HEK293 (cell line): Measurements from ENCODE around the gene UBE2D1.

Experiments
- GLI2 ChIP-seq: fragments of 450-650 bp; formaldehyde crosslinking; IDR thresholded peaks from 2 replicates; pipeline ENCODE4; 2017; ENCODE audit warnings: missing biosample characterization, missing genetic modification characterization, low read depth, borderline replicate concordance
- HOXC10 ChIP-seq: sonication (generic); formaldehyde crosslinking; IDR thresholded peaks from 2 replicates; pipeline ENCODE4 v1.8.1; 2023; ENCODE audit warnings: mild to moderate bottlenecking, missing genetic modification reagents
- KLF16 ChIP-seq: fragments of 450-650 bp; formaldehyde crosslinking; IDR thresholded peaks from 2 replicates; pipeline ENCODE4 v1.5.1; 2017; ENCODE audit warnings: missing biosample characterization, missing genetic modification characterization
- KLF8 ChIP-seq: fragments of 450-650 bp; formaldehyde crosslinking; IDR thresholded peaks from 2 replicates; pipeline ENCODE4 v1.5.1; 2016; ENCODE audit warnings: missing biosample characterization, missing genetic modification characterization
- SP3 ChIP-seq: fragments of 450-650 bp; formaldehyde crosslinking; IDR thresholded peaks from 2 replicates; pipeline ENCODE4 v1.5.1; 2016; ENCODE audit warnings: missing biosample characterization, missing genetic modification characterization
- SP7 ChIP-seq: fragments of 450-650 bp; formaldehyde crosslinking; IDR thresholded peaks from 2 replicates; pipeline ENCODE4 v1.5.1; 2016; ENCODE audit warnings: missing biosample characterization, missing genetic modification characterization
- TCF7L2 ChIP-seq: IDR thresholded peaks from 2 replicates; pipeline ENCODE4 v1.6.1; 2011; ENCODE audit warnings: low read depth, mild to moderate bottlenecking, inconsistent platforms, low read length, moderate library complexity, borderline replicate concordance
- YY2 ChIP-seq: fragments of 450-650 bp; formaldehyde crosslinking; IDR thresholded peaks from 2 replicates; pipeline ENCODE4 v1.5.1; 2016; ENCODE audit warnings: missing biosample characterization, missing genetic modification characterization
- ZBTB20 ChIP-seq: fragments of 450-650 bp; formaldehyde crosslinking; IDR thresholded peaks from 2 replicates; pipeline ENCODE4 v1.5.1; 2016; ENCODE audit warnings: missing biosample characterization, missing genetic modification characterization
- ZBTB48 ChIP-seq: fragments of 450-650 bp; formaldehyde crosslinking; IDR thresholded peaks from 2 replicates; pipeline ENCODE4 v1.5.1; 2016; ENCODE audit warnings: missing biosample characterization, missing genetic modification characterization
- ZBTB8A ChIP-seq: fragments of 450-650 bp; formaldehyde crosslinking; IDR thresholded peaks from 2 replicates; pipeline ENCODE4 v1.5.1; 2016; ENCODE audit warnings: missing biosample characterization, missing genetic modification characterization
- ZEB2 ChIP-seq: fragments of 450-650 bp; formaldehyde crosslinking; IDR thresholded peaks from 2 replicates; pipeline ENCODE4 v1.5.1; 2016; ENCODE audit warnings: missing biosample characterization, missing genetic modification characterization
- ZFHX2 ChIP-seq: fragments of 450-650 bp; formaldehyde crosslinking; conservative IDR thresholded peaks from 2 replicates; pipeline ENCODE4 v1.5.1; 2016; ENCODE audit warnings: missing biosample characterization, missing genetic modification characterization
- ZFP69B ChIP-seq: fragments of 450-650 bp; formaldehyde crosslinking; IDR thresholded peaks from 2 replicates; pipeline ENCODE4 v1.5.1; 2016; ENCODE audit warnings: missing biosample characterization, missing genetic modification characterization
- ZNF121 ChIP-seq: fragments of 450-650 bp; formaldehyde crosslinking; IDR thresholded peaks from 2 replicates; pipeline ENCODE4 v1.5.1; 2016; ENCODE audit warnings: missing biosample characterization, missing genetic modification characterization
- ZNF335 ChIP-seq: fragments of 450-650 bp; formaldehyde crosslinking; conservative IDR thresholded peaks from 2 replicates; pipeline ENCODE4 v1.5.1; 2016; ENCODE audit warnings: missing biosample characterization, missing genetic modification characterization
- ZNF341 ChIP-seq: fragments of 450-650 bp; formaldehyde crosslinking; IDR thresholded peaks from 2 replicates; pipeline ENCODE4; 2016; ENCODE audit warnings: low read depth, missing biosample characterization, missing genetic modification characterization
- ZNF394 ChIP-seq: fragments of 450-650 bp; formaldehyde crosslinking; IDR thresholded peaks from 2 replicates; pipeline ENCODE4 v1.5.1; 2016; ENCODE audit warnings: missing biosample characterization, missing genetic modification characterization, mild to moderate bottlenecking, moderate library complexity, borderline replicate concordance
- ZNF501 ChIP-seq: fragments of 450-650 bp; formaldehyde crosslinking; IDR thresholded peaks from 2 replicates; pipeline ENCODE4 v1.5.1; 2016; ENCODE audit warnings: missing biosample characterization, missing genetic modification characterization
- ZNF529 ChIP-seq: fragments of 450-650 bp; formaldehyde crosslinking; IDR thresholded peaks from 2 replicates; pipeline ENCODE4 v1.5.1; 2017; ENCODE audit warnings: missing genetic modification characterization, missing biosample characterization; ENCODE audit not compliant: insufficient replicate concordance
- ZNF600 ChIP-seq: fragments of 450-650 bp; formaldehyde crosslinking; IDR thresholded peaks from 2 replicates; pipeline ENCODE4 v1.5.1; 2016; ENCODE audit warnings: missing biosample characterization, missing genetic modification characterization
- ZXDB ChIP-seq: fragments of 450-650 bp; formaldehyde crosslinking; IDR thresholded peaks from 2 replicates; pipeline ENCODE4 v1.5.1; 2016; ENCODE audit warnings: missing biosample characterization, missing genetic modification characterization
- TF ChIP-seq, protein P1 (sequence below): fragments of 450-650 bp; formaldehyde crosslinking; IDR thresholded peaks from 2 replicates; pipeline ENCODE4 v1.5.1; 2016; ENCODE audit warnings: missing biosample characterization, missing genetic modification characterization
- TF ChIP-seq, protein P2 (sequence below): fragments of 450-650 bp; formaldehyde crosslinking; IDR thresholded peaks from 2 replicates; pipeline ENCODE4 v1.5.1; 2017; ENCODE audit warnings: missing biosample characterization, missing genetic modification characterization
- TF ChIP-seq, protein P3 (sequence below): fragments of 450-650 bp; formaldehyde crosslinking; IDR thresholded peaks from 2 replicates; pipeline ENCODE4 v1.5.1; 2016; ENCODE audit warnings: missing biosample characterization, missing genetic modification characterization
- TF ChIP-seq, protein P4 (sequence below): fragments of 450-650 bp; formaldehyde crosslinking; IDR thresholded peaks from 2 replicates; pipeline ENCODE4 v1.5.1; 2016; ENCODE audit warnings: missing biosample characterization, missing genetic modification characterization
- TF ChIP-seq, protein P5 (sequence below): fragments of 450-650 bp; formaldehyde crosslinking; optimal IDR thresholded peaks from 2 replicates; pipeline ENCODE3; 2016; ENCODE audit warnings: missing biosample characterization, mild to moderate bottlenecking, missing genetic modification characterization

UBE2D1 gene

DNA sequence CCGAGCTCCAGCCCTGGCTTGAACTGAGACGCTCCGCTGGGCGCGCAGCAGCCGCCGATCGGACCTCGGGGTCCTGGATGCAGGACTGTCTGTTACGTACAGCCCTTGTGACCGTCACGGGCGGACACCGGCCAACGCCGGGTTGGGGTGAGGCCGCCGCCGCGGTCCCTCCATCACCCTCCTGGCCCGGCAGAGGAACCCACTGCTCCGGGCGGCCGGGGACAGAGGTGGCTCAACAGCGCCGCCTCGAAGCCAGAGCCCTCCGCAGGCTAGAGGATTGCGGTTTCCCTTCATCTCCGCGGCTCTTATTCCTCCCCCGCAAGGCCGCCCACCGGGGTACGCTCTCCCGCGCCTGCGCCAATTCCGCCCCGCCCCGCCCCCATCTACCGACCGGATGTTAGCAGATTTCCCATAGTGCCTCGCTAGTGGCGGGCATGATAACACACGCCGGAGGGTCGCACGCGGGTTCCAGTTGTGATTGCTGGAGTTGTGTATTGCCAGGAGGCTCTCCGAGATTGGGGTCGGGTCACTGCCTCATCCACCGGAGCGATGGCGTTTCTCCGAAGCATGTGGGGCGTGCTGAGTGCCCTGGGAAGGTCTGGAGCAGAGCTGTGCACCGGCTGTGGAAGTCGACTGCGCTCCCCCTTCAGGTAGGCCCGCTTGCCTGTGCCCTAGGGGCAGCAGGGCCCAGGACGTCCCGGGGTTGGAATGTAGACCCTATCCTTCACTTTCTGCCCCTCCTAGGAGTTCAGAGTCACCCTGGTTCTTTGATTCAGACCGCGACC lies 50.4 kb downstream of the UBE2D1 start, which contains the start of gene TFAM (continued):
- TF ChIP-seq, protein P1, sequence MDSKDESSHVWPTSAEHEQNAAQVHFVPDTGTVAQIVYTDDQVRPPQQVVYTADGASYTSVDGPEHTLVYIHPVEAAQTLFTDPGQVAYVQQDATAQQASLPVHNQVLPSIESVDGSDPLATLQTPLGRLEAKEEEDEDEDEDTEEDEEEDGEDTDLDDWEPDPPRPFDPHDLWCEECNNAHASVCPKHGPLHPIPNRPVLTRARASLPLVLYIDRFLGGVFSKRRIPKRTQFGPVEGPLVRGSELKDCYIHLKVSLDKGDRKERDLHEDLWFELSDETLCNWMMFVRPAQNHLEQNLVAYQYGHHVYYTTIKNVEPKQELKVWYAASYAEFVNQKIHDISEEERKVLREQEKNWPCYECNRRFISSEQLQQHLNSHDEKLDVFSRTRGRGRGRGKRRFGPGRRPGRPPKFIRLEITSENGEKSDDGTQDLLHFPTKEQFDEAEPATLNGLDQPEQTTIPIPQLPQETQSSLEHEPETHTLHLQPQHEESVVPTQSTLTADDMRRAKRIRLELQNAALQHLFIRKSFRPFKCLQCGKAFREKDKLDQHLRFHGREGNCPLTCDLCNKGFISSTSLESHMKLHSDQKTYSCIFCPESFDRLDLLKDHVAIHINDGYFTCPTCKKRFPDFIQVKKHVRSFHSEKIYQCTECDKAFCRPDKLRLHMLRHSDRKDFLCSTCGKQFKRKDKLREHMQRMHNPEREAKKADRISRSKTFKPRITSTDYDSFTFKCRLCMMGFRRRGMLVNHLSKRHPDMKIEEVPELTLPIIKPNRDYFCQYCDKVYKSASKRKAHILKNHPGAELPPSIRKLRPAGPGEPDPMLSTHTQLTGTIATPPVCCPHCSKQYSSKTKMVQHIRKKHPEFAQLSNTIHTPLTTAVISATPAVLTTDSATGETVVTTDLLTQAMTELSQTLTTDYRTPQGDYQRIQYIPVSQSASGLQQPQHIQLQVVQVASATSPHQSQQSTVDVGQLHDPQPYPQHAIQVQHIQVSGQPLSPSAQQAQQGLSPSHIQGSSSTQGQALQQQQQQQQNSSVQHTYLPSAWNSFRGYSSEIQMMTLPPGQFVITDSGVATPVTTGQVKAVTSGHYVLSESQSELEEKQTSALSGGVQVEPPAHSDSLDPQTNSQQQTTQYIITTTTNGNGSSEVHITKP (tag by site-specific recombination), result peak; percentile 86
- TF ChIP-seq ZNF121, result 0 out of 2 replicates have a peak, but pooled peaks have one; percentile 28
- TF ChIP-seq SP7 (tag by site-specific recombination), result peak; percentile 80
- TF ChIP-seq, protein P2, sequence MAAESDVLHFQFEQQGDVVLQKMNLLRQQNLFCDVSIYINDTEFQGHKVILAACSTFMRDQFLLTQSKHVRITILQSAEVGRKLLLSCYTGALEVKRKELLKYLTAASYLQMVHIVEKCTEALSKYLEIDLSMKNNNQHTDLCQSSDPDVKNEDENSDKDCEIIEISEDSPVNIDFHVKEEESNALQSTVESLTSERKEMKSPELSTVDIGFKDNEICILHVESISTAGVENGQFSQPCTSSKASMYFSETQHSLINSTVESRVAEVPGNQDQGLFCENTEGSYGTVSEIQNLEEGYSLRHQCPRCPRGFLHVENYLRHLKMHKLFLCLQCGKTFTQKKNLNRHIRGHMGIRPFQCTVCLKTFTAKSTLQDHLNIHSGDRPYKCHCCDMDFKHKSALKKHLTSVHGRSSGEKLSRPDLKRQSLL (tag by site-specific recombination), result peak; percentile 79
- peak; percentile 68 for TF ChIP-seq ZBTB8A (tag by site-specific recombination)
- TF ChIP-seq ZNF341 (tag by site-specific recombination), result peak; percentile 90
- 0 out of 2 replicates have a peak, but pooled peaks have one; percentile 27 for TF ChIP-seq HOXC10 (CRISPR knock-in tag)
- TF ChIP-seq, protein P3, sequence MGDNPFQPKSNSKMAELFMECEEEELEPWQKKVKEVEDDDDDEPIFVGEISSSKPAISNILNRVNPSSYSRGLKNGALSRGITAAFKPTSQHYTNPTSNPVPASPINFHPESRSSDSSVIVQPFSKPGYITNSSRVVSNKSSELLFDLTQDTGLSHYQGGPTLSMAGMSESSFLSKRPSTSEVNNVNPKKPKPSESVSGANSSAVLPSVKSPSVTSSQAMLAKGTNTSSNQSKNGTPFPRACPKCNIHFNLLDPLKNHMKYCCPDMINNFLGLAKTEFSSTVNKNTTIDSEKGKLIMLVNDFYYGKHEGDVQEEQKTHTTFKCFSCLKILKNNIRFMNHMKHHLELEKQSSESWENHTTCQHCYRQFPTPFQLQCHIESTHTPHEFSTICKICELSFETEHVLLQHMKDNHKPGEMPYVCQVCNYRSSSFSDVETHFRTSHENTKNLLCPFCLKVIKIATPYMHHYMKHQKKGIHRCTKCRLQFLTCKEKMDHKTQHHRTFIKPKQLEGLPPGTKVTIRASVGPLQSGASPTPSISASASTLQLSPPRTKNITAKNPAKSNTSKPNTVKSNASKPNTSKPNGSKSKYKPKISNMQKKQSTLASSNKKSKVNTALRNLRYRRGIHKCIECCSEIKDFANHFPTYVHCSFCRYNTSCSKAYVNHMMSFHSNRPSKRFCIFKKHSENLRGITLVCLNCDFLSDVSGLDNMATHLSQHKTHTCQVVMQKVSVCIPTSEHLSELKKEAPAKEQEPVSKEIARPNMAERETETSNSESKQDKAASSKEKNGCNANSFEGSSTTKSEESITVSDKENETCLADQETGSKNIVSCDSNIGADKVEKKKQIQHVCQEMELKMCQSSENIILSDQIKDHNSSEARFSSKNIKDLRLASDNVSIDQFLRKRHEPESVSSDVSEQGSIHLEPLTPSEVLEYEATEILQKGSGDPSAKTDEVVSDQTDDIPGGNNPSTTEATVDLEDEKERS (tag by site-specific recombination), result no peak
- TF ChIP-seq GLI2, result no peak
- no peak for TF ChIP-seq ZNF529 (tag by site-specific recombination)
- TF ChIP-seq YY2, result no peak
- TF ChIP-seq TCF7L2, result peak; percentile 74; the same call in 1 of the 2 replicates
- TF ChIP-seq ZNF335 (tag by site-specific recombination), result peak; percentile 74
- peak; percentile 29; the same call in 1 of the 2 replicates for TF ChIP-seq ZNF394 (tag by site-specific recombination)
- peak; percentile 38; the same call in 1 of the 2 replicates for TF ChIP-seq KLF8 (tag by site-specific recombination)
- peak; percentile 96 for TF ChIP-seq ZNF501 (tag by site-specific recombination)
- TF ChIP-seq ZNF600 (tag by site-specific recombination), result peak; percentile 85; the same call in 1 of the 2 replicates
- TF ChIP-seq ZFP69B (tag by site-specific recombination), result peak; percentile 22; the same call in 1 of the 2 replicates
- TF ChIP-seq, protein P4, sequence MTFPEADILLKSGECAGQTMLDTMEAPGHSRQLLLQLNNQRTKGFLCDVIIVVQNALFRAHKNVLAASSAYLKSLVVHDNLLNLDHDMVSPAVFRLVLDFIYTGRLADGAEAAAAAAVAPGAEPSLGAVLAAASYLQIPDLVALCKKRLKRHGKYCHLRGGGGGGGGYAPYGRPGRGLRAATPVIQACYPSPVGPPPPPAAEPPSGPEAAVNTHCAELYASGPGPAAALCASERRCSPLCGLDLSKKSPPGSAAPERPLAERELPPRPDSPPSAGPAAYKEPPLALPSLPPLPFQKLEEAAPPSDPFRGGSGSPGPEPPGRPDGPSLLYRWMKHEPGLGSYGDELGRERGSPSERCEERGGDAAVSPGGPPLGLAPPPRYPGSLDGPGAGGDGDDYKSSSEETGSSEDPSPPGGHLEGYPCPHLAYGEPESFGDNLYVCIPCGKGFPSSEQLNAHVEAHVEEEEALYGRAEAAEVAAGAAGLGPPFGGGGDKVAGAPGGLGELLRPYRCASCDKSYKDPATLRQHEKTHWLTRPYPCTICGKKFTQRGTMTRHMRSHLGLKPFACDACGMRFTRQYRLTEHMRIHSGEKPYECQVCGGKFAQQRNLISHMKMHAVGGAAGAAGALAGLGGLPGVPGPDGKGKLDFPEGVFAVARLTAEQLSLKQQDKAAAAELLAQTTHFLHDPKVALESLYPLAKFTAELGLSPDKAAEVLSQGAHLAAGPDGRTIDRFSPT, result 0 out of 2 replicates have a peak, but pooled peaks have one; percentile 44
- peak; percentile 96 for TF ChIP-seq ZFHX2
- TF ChIP-seq SP3 (tag by site-specific recombination), result peak; percentile 73
- 0 out of 2 replicates have a peak, but pooled peaks have one; percentile 28 for TF ChIP-seq KLF16 (tag by site-specific recombination)
- 0 out of 2 replicates have a peak, but pooled peaks have one; percentile 28 for TF ChIP-seq ZBTB48 (tag by site-specific recombination)
- peak; percentile 98 for TF ChIP-seq ZEB2 (tag by site-specific recombination)
- peak; percentile 89 for TF ChIP-seq ZBTB20 (tag by site-specific recombination)
- TF ChIP-seq, protein P5, sequence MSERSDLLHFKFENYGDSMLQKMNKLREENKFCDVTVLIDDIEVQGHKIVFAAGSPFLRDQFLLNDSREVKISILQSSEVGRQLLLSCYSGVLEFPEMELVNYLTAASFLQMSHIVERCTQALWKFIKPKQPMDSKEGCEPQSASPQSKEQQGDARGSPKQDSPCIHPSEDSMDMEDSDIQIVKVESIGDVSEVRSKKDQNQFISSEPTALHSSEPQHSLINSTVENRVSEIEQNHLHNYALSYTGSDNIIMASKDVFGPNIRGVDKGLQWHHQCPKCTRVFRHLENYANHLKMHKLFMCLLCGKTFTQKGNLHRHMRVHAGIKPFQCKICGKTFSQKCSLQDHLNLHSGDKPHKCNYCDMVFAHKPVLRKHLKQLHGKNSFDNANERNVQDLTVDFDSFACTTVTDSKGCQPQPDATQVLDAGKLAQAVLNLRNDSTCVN (tag by site-specific recombination), result peak; percentile 70
- peak; percentile 82 for TF ChIP-seq ZXDB (tag by site-specific recombination)
